Measurements from ENCODE around the gene POC1A.
"Not testable (repeated sequence)": the region's sequence is repeated elsewhere in the genome, so short reads cannot be mapped to it uniquely, and the experiment has no call there.

Gene POC1A

GRCh38 chr3:52043750-52044149, 110.5 kb downstream of the POC1A start:
- CTCF ChIA-PET = interaction anchor here (1.4 to 1.8 kb wide), 3 partner anchors 10 to 61 kb away, joined by 3 to 7 read pairs (median 4); partner anchors contain the start of genes ACY1 and DUSP7

DNA sequence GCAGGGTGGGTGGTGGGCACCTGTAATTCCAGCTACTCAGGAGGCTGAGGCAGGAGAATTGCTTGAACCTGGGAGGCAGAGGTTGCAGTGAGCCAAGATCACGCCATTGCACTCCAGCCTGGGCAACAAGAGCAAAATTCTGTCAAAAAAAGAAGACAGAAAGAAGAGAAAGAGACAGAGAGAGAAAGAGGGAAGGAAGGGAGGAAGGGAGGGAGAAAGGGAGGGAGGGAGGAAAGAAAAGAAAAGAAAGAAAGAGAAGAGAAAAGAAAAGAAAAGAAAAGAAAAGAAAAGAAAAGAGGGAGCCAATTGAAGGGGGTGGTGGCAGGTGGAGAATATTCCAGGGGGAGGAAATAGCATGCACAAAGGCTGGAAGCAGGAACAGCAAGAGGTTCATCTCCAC, 111.2 kb downstream of the POC1A start:
- ChIA-PET CTCF (interaction anchor here (1.4 kb wide), 1 partner anchor 60 kb away, joined by 3 read pairs; the partner anchor contains the start of gene ACY1), POLR2A (interaction anchor here (1.7 kb wide), 1 partner anchor 10 kb away, joined by 5 read pairs; no protein-coding TSS in a partner anchor)
- not testable (repeated sequence) for DNase-seq (ENCODE audit: extremely low spot score)

More at GRCh38 chr3:52043750-52044149, 110.5 kb downstream of the POC1A start:
- POLR2A ChIA-PET = interaction anchor here (1.7 kb wide), 1 partner anchor 9 kb away, joined by 5 read pairs; no protein-coding TSS in a partner anchor
- DNase-seq (ENCODE audit: extremely low spot score) = no peak
- no peak for TF ChIP-seq CTCF (IDR thresholded peaks at IDR 0.05; ENCODE audit: control extremely low read depth, extremely low read depth, low read depth, missing control alignments)

DNA sequence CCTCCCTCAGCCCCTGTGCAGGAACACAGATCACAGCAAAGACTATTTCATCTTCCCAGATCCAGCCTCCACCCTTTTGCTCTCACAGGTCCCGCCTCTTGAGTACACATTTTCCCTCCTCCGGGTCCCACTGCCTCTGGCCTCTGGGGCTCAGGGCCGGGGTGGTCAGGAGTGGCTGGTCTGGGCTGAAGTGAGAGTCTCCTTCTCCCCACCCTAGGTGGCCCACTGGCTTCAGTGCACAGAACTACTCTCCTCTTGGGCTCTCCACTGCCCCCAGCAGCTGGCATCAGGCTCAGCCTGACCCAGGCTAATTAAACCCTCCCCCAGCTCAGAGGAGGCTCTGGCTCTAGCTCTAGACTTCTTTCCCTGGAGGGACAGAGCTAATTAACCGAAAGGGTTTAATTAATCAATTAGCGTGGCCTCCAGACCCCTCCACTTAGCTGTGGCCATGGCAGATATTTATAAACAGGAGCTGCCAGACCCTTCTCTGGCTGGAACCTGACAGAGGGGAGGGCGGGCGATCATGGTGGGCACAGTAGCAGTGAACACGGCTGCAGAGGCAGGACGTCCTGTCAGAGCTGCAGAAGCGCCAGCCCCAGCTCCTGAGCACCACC, 113.0 kb downstream of the POC1A start:
- no peak for TF ChIP-seq CTCF (IDR thresholded peaks at IDR 0.05; ENCODE audit: control extremely low read depth, extremely low read depth, low read depth, missing control alignments)
- DNase-seq (ENCODE audit: extremely low spot score) = no peak
- ChIA-PET POLR2A (no interaction called here), CTCF (interaction anchor here (1.4 to 4.1 kb wide), 5 partner anchors 12 to 104 kb away, joined by 3 to 22 read pairs (median 5); partner anchors contain the start of genes ABHD14A, ABHD14B and DUSP7)

- ChIA-PET POLR2A (no interaction called here), CTCF (interaction anchor here (1.5 to 4.1 kb wide), 5 partner anchors 12 to 104 kb away, joined by 3 to 22 read pairs (median 5); partner anchors contain the start of genes ABHD14A, ABHD14B and DUSP7)
- DNase-seq (ENCODE audit: extremely low spot score) = no peak
- no peak for TF ChIP-seq CTCF (IDR thresholded peaks at IDR 0.05; ENCODE audit: control extremely low read depth, extremely low read depth, low read depth, missing control alignments)
Observed at GRCh38 chr3:52040600-52040999, 113.6 kb downstream of the POC1A start.

- TF ChIP-seq CTCF (IDR thresholded peaks at IDR 0.05; ENCODE audit: control extremely low read depth, extremely low read depth, low read depth, missing control alignments) = no peak
- ChIA-PET POLR2A (no interaction called here), CTCF (interaction anchor here (1.1 to 4.1 kb wide), 6 partner anchors 13 to 105 kb away, joined by 3 to 22 read pairs (median 4); partner anchors contain the start of genes ABHD14A, ABHD14B and DUSP7)
- no peak for DNase-seq (ENCODE audit: extremely low spot score)
Observed at GRCh38 chr3:52039846-52040245, 114.4 kb downstream of the POC1A start.

- ChIA-PET CTCF (interaction anchor here (1.1 to 4.1 kb wide), 3 partner anchors 13 to 38 kb away, joined by 3 to 22 read pairs (median 3); no protein-coding TSS in a partner anchor), POLR2A (no interaction called here)
- DNase-seq (ENCODE audit: extremely low spot score) = no peak
- TF ChIP-seq CTCF (IDR thresholded peaks at IDR 0.05; ENCODE audit: control extremely low read depth, extremely low read depth, low read depth, missing control alignments) = no peak
Observed at GRCh38 chr3:52039426-52039825, 114.8 kb downstream of the POC1A start.

DNA sequence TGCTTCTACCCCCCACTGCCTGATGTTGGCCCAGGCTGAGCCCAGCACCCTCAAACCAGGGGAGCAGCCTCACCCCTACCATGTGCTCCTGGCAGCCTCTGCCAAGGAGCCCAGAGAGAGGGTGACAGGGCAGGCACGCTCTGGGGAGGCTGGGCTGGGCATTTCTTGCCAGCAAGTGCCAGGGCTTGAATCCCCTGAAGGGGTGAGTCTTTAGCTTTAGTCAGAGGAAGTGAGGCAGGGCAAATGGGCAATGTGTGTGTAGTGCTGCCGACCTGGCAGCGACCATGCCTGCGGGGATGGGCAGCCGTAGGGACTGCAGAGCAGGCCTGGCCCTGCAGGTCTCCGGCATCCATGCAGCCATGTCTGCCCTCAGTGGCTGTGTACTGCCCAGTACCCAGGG, 116.0 kb downstream of the POC1A start:
- ChIA-PET POLR2A (no interaction called here), CTCF (interaction anchor here (0.7 to 4.1 kb wide), 6 partner anchors 10 to 301 kb away, joined by 3 to 22 read pairs (median 7); no protein-coding TSS in a partner anchor)
- no peak for DNase-seq (ENCODE audit: extremely low spot score)
- TF ChIP-seq CTCF (IDR thresholded peaks at IDR 0.05; ENCODE audit: control extremely low read depth, extremely low read depth, low read depth, missing control alignments) = no peak
